DND-41 (cell line): ENCODE measurements around the gene PLEKHM1.
A peak's percentile ranks its signal among the peaks of the same experiment; 100 is the strongest.
"Not testable (repeated sequence)": the region's sequence is repeated elsewhere in the genome, so short reads cannot be mapped to it uniquely, and the experiment has no call there.

Source experiments
- ATAC-seq: fragments of 200-7000 bp; cut with Tn5 transposase; 3 replicates; pipeline ENCODE4 v1.9.1; 2021; ENCODE audit warnings: low read depth; ENCODE audit not compliant: insufficient read depth
- DNase-seq: peaks from one replicate; pipeline ENCODE4 v3.0.0-alpha.2; 2020
- H2AFZ ChIP-seq: 2 replicates; pipeline ENCODE4 v1.6.0; 2012; ENCODE audit warnings: low read depth, low read length
- H3K27ac ChIP-seq: 2 replicates; pipeline ENCODE4 v1.5.1; 2012; ENCODE audit warnings: low read length, inconsistent platforms
- H3K27me3 ChIP-seq: fragments of 200-600 bp; sonication (generic); 2 replicates; pipeline ENCODE4 v1.6.0; 2012; ENCODE audit warnings: low read length, mild to moderate bottlenecking, inconsistent platforms; ENCODE audit not compliant: insufficient read depth, poor library complexity
- H3K36me3 ChIP-seq: 2 replicates; pipeline ENCODE4 v1.5.1; 2012; ENCODE audit warnings: low read length, inconsistent platforms; ENCODE audit not compliant: insufficient read depth
- H3K4me1 ChIP-seq: 2 replicates; pipeline ENCODE4 v1.5.1; 2012; ENCODE audit warnings: mild to moderate bottlenecking, low read length; ENCODE audit not compliant: insufficient read depth
- H3K4me2 ChIP-seq: 2 replicates; pipeline ENCODE4 v1.6.0; 2012; ENCODE audit warnings: mild to moderate bottlenecking, moderate library complexity, low read length, inconsistent platforms; ENCODE audit not compliant: insufficient read depth
- H3K4me3 ChIP-seq, 2 experiments: fragments of 200-600 bp in 1 of 2; shearing (Covaris generic) in 1 of 2; 2 replicates each; pipeline ENCODE4 v1.5.1; 2012 to 2016; ENCODE audit warnings: inconsistent platforms in 2 of 2, low read length in 2 of 2, mild to moderate bottlenecking in 2 of 2, low read depth in 1 of 2, moderate library complexity in 1 of 2
- H3K79me2 ChIP-seq: 2 replicates; pipeline ENCODE4 v1.6.0; 2012; ENCODE audit warnings: low read length, inconsistent platforms; ENCODE audit not compliant: insufficient read depth
- H3K9ac ChIP-seq: 2 replicates; pipeline ENCODE4 v1.6.0; 2012; ENCODE audit warnings: low read depth, mild to moderate bottlenecking, inconsistent platforms, low read length, moderate library complexity
- H3K9me3 ChIP-seq: 2 replicates; pipeline ENCODE4 v1.5.1; 2012; ENCODE audit warnings: low read length, moderate library complexity, mild to moderate bottlenecking, inconsistent platforms; ENCODE audit not compliant: insufficient read depth, severe bottlenecking
- H4K20me1 ChIP-seq: 2 replicates; pipeline ENCODE4 v1.6.0; 2012; ENCODE audit warnings: low read length; ENCODE audit not compliant: insufficient read depth
- EZH2 ChIP-seq: IDR thresholded peaks from 3 replicates; pipeline ENCODE4 v1.6.1; 2012; ENCODE audit warnings: borderline replicate concordance, low read depth, mild to moderate bottlenecking, moderate library complexity, low read length, inconsistent platforms; ENCODE audit not compliant: severe bottlenecking
- TF ChIP-seq, protein P1 (sequence below): IDR thresholded peaks from 2 replicates; pipeline ENCODE4 v1.5.1; 2012; ENCODE audit warnings: borderline replicate concordance, low read length, moderate library complexity, mild to moderate bottlenecking; ENCODE audit not compliant: poor library complexity, severe bottlenecking; ENCODE audit errors: extremely low read depth

PLEKHM1 gene

DNA sequence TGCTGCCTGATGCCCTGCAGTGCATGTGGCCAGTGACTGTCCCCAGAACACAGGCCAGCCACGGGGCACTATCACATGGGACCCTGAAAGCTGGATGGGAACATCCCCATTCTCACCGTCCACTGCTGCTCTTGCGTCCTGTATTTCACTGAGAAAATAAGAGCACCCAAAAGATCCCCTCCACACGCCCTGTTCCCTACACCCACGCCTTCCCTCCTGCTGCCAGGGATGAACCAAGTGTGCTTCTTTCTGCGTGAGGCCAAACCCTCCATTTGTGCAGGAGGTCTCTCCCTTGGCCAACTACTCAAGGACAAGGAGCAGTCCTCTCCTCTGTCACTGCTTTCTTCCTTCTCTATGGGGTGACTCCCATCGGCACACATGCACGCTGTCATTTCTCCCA lies 36.2 kb downstream of the PLEKHM1 start:
- not testable (repeated sequence) for ATAC-seq, H3K9me3 ChIP-seq, H4K20me1 ChIP-seq, H3K4me2 ChIP-seq, H3K4me1 ChIP-seq, DNase-seq, H3K79me2 ChIP-seq, H3K4me3 ChIP-seq, H3K27me3 ChIP-seq, H3K27ac ChIP-seq, H2AFZ ChIP-seq, H3K9ac ChIP-seq
- H3K36me3 ChIP-seq = peaks cover 16% of the 10 kb centered on the region

GRCh38 chr17:45453731-45454130 lies 36.8 kb downstream of the PLEKHM1 start:
- not testable (repeated sequence) for H4K20me1 ChIP-seq, H3K4me3 ChIP-seq, H3K4me1 ChIP-seq, H3K9ac ChIP-seq, H3K4me2 ChIP-seq, H3K9me3 ChIP-seq, DNase-seq, H3K27ac ChIP-seq, H3K79me2 ChIP-seq, H3K27me3 ChIP-seq, H2AFZ ChIP-seq
- peaks cover 16% of the 10 kb centered on the region for H3K36me3 ChIP-seq
- ATAC-seq = 0 out of 3 replicates have a peak, but pooled peaks have one; percentile 54

DNA sequence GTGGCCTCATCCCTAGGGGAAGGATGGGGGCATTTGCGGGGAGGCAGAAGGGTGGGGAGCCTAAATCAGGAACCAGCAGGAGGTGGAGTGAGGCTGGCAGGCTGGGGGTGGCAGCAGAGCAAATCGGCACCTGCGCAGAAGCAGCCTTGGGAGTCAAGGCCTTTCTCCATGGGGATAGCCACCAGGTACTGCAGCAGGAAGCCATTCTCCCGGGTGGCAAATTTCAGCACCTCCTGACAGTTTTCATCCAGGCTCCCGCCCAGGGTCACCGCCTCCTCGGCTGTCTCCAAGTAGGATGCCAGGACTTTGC lies 37.3 kb downstream of the PLEKHM1 start:
- H3K27ac ChIP-seq, H3K9me3 ChIP-seq, H4K20me1 ChIP-seq, H3K4me1 ChIP-seq, H3K9ac ChIP-seq, H3K4me2 ChIP-seq, H2AFZ ChIP-seq, DNase-seq, ATAC-seq, H3K79me2 ChIP-seq, H3K27me3 ChIP-seq, H3K4me3 ChIP-seq: not testable (repeated sequence)
- H3K36me3 ChIP-seq = peaks cover 16% of the 10 kb centered on the region

GRCh38 chr17:45452329-45453224 lies 37.9 kb downstream of the PLEKHM1 start:
- not testable (repeated sequence) for ATAC-seq, H3K27ac ChIP-seq

GRCh38 chr17:45451660-45452059 lies 38.9 kb downstream of the PLEKHM1 start:
- H3K4me2 ChIP-seq, H2AFZ ChIP-seq, H3K9ac ChIP-seq, H4K20me1 ChIP-seq, H3K9me3 ChIP-seq, DNase-seq, H3K27ac ChIP-seq, H3K4me3 ChIP-seq, H3K27me3 ChIP-seq, H3K4me1 ChIP-seq, H3K79me2 ChIP-seq: not testable (repeated sequence)
- ATAC-seq = peak; percentile 78
- H3K36me3 ChIP-seq = peaks cover 16% of the 10 kb centered on the region

More at GRCh38 chr17:45452329-45453224, 37.9 kb downstream of the PLEKHM1 start:
- not testable (repeated sequence) for H4K20me1 ChIP-seq, H3K27me3 ChIP-seq, H3K4me3 ChIP-seq, DNase-seq, H3K79me2 ChIP-seq, H3K4me2 ChIP-seq, H2AFZ ChIP-seq, H3K4me1 ChIP-seq, H3K9me3 ChIP-seq, H3K9ac ChIP-seq
- H3K36me3 ChIP-seq = peaks cover 16% of the 10 kb centered on the region

GRCh38 chr17:45451131-45451530 lies 39.4 kb downstream of the PLEKHM1 start:
- Histone ChIP-seq H3K4me2 (no peak overlapping the region), H3K4me1 (no peaks in the 10 kb centered on the region), H3K4me3 (no peak overlapping the region), H2AFZ (no peak overlapping the region), H3K27me3 (no peaks in the 10 kb centered on the region), H4K20me1 (no peaks in the 10 kb centered on the region; the same call in 1 of the 2 replicates), H3K9me3 (no peaks in the 10 kb centered on the region), H3K36me3 (peaks cover 16% of the 10 kb centered on the region), H3K79me2 (no peaks in the 10 kb centered on the region), H3K27ac (no peak overlapping the region), H3K9ac (no peak overlapping the region)
- TF ChIP-seq, protein P1, sequence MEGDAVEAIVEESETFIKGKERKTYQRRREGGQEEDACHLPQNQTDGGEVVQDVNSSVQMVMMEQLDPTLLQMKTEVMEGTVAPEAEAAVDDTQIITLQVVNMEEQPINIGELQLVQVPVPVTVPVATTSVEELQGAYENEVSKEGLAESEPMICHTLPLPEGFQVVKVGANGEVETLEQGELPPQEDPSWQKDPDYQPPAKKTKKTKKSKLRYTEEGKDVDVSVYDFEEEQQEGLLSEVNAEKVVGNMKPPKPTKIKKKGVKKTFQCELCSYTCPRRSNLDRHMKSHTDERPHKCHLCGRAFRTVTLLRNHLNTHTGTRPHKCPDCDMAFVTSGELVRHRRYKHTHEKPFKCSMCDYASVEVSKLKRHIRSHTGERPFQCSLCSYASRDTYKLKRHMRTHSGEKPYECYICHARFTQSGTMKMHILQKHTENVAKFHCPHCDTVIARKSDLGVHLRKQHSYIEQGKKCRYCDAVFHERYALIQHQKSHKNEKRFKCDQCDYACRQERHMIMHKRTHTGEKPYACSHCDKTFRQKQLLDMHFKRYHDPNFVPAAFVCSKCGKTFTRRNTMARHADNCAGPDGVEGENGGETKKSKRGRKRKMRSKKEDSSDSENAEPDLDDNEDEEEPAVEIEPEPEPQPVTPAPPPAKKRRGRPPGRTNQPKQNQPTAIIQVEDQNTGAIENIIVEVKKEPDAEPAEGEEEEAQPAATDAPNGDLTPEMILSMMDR = peak; percentile 26
- TF ChIP-seq EZH2 = no peak
- DNase-seq = no peak
- ATAC-seq = no peak

DNA sequence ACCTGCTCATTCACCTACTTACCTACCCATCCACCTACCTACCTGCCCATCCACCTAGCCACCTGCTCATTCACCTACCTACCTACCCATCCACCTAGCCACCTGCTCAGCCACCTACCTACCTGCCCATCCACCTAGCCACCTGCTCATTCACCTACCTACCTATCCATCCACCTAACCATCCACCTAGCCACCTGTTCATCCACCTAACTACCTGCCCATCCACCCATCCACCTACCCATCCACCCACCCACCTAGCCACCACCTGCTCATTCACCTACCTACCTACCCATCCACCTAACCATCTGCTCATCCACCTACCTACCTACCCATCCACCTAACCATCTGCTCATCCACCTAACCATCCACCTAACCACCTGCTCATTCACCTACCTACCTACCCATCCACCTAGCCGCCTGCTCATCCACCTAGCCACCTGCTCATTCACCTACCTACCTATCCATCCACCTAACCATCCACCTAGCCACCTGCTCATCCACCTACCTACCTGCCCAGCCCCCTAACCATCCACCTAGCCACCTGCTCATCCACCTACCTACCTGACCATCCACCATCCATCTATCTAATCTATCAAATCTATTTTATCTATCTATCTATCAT lies 40.7 kb downstream of the PLEKHM1 start:
- DNase-seq, H3K27me3 ChIP-seq, H3K79me2 ChIP-seq, H3K4me2 ChIP-seq, H4K20me1 ChIP-seq, H2AFZ ChIP-seq, H3K9ac ChIP-seq, ATAC-seq, H3K9me3 ChIP-seq, H3K4me1 ChIP-seq, H3K27ac ChIP-seq, H3K4me3 ChIP-seq: not testable (repeated sequence)
- peaks cover 19% of the 10 kb centered on the region for H3K36me3 ChIP-seq
